ENCODE results near the gene SLC25A33. TPM values are rescaled to one million over a fixed set of nuclear protein-coding genes. Genes with fewer than 3 reads are reported as not detected.

Gene SLC25A33
- total and polyA plus RNA-seq, 8 donors = 1.1 to 2.9 (median 1.6) TPM

DNA sequence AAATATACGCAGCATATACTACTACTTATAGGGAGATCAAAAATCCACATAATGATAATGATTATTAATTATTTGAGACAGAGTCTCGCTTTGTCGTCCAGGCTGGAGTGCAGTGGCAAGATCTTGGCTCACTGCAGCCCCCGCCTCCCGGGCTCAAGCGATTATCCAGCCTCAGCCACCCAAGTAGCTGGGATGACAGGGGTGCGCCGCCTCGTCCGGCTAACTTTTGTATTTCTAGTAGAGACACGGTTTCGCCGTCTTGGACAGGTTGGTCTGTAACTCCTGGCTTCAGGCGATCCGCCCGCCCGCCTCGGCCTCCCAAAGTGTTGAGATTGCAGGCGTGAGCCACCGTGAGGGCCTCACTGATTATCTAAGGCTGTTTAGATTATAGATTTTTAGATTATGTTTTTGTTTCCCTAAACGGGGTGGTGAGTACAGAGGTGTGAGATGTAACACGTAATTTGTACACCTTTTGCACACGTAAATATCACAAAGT is 548 bp upstream of the SLC25A33 start:
- 72 to 73% methylated on average over 23 of the region's 23 CpGs for WGBS, 2 donors
- FAIRE-seq = no peak

DNA sequence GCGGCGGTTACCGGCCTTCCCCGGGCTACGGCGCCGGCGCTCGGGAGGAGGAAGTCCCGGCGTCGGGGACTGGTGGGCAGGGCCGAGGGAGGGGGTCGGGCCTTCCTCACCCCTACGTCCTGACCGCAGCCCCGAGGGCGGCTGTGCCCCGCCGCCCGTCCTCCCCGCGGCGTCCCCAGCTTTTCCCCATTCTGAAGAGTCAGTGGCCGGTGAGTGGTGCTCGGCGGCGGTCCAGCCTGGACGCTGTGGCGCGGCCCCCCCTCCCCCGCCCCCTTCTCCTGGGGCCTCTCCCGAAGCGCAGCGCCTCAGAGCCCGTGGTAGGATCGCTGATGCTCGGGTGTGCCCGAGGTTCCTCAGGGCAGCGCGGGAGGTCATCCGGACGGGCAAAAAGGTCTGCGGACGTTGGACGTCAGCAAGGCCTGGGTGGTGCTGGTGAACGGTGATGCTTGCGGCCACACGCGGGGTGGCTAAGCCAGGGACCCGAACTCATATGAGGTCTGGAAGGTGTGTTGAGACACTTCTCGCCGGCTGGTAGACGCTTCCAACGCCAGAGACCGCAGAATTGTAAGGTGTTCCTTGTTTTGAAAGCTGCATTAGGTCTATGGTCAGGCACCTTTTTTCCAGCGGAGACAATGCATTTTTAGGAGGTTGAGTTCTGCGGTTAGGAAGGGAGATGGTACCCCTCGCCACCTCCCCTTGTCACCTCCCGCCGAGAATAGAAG is 725 bp downstream of the SLC25A33 start:
- no peaks in the 10 kb centered on the region for H3K27me3 ChIP-seq
- 6 to 15% methylated on average over 34 to 61 of the region's 61 CpGs for WGBS, 2 donors
- peak overlapping the region; percentile 71 to 77 (median 74) for H3K27ac ChIP-seq
- ATAC-seq (peak; percentile 17 to 37 (median 32)), DNase-seq (peak; percentile 43 to 78 (median 58)), FAIRE-seq (no peak)
- H3K4me3 ChIP-seq = peak overlapping the region; percentile 65 to 80 (median 72)
- no peaks in the 10 kb centered on the region for H3K9me3 ChIP-seq
- intact Hi-C loops (cut with DNase I) = no loop called here
- H3K36me3 ChIP-seq = no peaks in the 10 kb centered on the region
- peaks cover 10 to 16% (median 15%) of the 10 kb centered on the region in 3 donors for H3K4me1 ChIP-seq
- TF ChIP-seq, protein P1, sequence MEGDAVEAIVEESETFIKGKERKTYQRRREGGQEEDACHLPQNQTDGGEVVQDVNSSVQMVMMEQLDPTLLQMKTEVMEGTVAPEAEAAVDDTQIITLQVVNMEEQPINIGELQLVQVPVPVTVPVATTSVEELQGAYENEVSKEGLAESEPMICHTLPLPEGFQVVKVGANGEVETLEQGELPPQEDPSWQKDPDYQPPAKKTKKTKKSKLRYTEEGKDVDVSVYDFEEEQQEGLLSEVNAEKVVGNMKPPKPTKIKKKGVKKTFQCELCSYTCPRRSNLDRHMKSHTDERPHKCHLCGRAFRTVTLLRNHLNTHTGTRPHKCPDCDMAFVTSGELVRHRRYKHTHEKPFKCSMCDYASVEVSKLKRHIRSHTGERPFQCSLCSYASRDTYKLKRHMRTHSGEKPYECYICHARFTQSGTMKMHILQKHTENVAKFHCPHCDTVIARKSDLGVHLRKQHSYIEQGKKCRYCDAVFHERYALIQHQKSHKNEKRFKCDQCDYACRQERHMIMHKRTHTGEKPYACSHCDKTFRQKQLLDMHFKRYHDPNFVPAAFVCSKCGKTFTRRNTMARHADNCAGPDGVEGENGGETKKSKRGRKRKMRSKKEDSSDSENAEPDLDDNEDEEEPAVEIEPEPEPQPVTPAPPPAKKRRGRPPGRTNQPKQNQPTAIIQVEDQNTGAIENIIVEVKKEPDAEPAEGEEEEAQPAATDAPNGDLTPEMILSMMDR (IDR thresholded peaks at IDR 0.05) = no peak

More for the DNA sequence above, 548 bp upstream of the SLC25A33 start:
- peaks cover 10 to 16% (median 15%) of the 10 kb centered on the region in 3 donors for H3K4me1 ChIP-seq
- peak overlapping the region in 1 of 4 donors; percentile 80 for H3K4me3 ChIP-seq
- no peaks in the 10 kb centered on the region for H3K27me3 ChIP-seq
- H3K36me3 ChIP-seq = no peaks in the 10 kb centered on the region
- intact Hi-C loops (cut with DNase I) = no loop called here
- DNase-seq (peak; percentile 27 to 59 (median 43)), ATAC-seq (no peak)
- H3K9me3 ChIP-seq = no peaks in the 10 kb centered on the region
- TF ChIP-seq, protein P1 (IDR thresholded peaks at IDR 0.05) = no peak
- H3K27ac ChIP-seq = peak overlapping the region; percentile 50 to 87 (median 68)

DNA sequence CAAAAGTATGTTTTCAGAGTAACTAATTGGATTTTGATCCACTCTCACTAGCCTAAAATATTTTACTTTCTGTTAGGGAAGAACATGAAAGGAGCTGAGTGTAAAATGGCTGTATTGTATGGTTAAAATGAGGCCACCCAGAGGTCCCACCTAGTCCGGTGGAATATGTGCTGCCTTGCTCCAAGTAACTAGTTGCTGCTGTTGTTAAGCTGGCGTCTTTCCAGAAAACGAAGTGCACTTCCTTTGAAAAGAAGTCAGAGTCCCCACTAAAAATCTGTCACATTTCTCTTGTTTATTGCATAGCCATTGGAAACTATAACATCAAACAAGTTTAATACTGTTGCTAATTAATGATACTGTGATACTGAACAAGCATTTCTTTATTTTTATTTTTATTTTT is 3.2 kb downstream of the SLC25A33 start:
- 14 to 17% methylated on average over 3 of the region's 3 CpGs for WGBS, 2 donors
- no peak overlapping the region for H3K27ac ChIP-seq
- TF ChIP-seq, protein P1 (IDR thresholded peaks at IDR 0.05) = no peak
- ATAC-seq (no peak), FAIRE-seq (no peak), DNase-seq (no peak)
- H3K4me1 ChIP-seq = peaks cover 8 to 15% (median 14%) of the 10 kb centered on the region in 3 donors
- no peaks in the 10 kb centered on the region for H3K36me3 ChIP-seq
- intact Hi-C loops (cut with DNase I) = no loop called here
- H3K9me3 ChIP-seq = no peaks in the 10 kb centered on the region
- H3K4me3 ChIP-seq = no peak overlapping the region
- H3K27me3 ChIP-seq = no peaks in the 10 kb centered on the region

DNA sequence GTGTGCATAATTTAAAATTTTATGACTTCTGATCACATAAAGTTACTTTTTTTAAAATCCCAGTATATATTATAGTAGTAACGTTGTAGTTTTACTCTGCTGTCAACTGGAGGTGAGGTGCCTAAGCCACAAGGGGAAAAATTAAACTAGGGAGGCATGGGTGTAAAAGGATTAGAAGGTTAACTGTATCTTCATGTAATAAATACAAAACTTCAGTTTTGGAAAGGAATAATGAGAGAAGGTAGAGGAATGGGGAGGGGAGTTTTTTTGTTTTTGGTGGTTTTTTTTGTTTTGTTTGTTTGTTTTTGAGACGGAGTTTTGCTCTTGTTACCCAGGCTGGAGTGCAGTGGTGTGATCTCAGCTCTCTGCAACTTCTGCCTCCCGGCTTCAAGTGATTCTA is 5.7 kb downstream of the SLC25A33 start:
- Histone ChIP-seq H3K9me3 (no peaks in the 10 kb centered on the region), H3K4me3 (no peak overlapping the region), H3K4me1 (no peaks in the 10 kb centered on the region), H3K27ac (no peak overlapping the region), H3K36me3 (no peaks in the 10 kb centered on the region), H3K27me3 (no peaks in the 10 kb centered on the region)
- TF ChIP-seq, protein P1 (IDR thresholded peaks at IDR 0.05) = no peak
- no peak for DNase-seq
- intact Hi-C loops (cut with DNase I) = no loop called here
- ATAC-seq = no peak
- FAIRE-seq = no peak
- 74 to 85% methylated on average over 3 of the region's 3 CpGs for WGBS, 2 donors
